ENCODE results near the gene PCID2.

DNA sequence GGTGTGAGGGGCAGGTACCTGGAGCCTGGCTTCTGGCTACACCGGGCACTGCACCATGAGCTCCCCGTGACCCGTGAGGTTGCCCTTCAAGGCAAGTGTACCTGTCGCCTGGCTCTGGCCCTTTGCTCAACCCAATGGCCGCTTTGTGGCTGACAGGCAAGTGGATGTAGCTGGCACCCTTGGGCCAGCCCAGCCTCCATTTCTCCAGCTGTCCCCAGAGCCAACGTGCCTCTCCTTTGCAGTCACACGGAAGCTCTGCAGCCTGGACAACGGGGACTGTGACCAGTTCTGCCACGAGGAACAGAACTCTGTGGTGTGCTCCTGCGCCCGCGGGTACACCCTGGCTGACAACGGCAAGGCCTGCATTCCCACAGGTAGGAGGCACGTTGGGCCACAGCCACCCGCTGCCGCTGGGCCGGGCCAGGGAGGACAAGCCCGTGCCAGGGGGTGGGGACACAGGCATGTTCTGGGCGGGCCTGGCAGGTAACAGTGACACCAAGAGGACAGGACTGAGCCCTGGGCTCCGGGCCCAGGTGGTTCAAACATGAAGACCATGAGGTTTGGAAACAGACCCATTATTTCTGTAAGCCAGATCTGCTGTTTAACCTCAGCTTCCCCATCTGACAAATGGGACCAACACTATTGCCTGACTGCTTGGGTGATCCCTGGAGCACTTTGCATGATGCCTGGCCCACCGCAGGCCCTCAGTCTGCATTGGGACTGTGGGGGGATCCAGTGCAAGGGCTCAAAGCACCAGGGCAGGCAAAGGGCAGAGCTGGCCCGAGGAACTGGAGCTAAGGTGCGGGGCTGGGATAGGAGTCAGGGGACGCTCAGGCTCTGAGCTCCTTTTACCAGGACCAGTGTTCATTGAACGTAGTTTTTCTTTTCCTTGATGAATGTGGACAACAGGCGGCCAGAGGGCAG is 67.5 kb downstream of the PCID2 start:
- TF ChIP-seq, protein P1, sequence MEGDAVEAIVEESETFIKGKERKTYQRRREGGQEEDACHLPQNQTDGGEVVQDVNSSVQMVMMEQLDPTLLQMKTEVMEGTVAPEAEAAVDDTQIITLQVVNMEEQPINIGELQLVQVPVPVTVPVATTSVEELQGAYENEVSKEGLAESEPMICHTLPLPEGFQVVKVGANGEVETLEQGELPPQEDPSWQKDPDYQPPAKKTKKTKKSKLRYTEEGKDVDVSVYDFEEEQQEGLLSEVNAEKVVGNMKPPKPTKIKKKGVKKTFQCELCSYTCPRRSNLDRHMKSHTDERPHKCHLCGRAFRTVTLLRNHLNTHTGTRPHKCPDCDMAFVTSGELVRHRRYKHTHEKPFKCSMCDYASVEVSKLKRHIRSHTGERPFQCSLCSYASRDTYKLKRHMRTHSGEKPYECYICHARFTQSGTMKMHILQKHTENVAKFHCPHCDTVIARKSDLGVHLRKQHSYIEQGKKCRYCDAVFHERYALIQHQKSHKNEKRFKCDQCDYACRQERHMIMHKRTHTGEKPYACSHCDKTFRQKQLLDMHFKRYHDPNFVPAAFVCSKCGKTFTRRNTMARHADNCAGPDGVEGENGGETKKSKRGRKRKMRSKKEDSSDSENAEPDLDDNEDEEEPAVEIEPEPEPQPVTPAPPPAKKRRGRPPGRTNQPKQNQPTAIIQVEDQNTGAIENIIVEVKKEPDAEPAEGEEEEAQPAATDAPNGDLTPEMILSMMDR (IDR thresholded peaks at IDR 0.05): no peak
- no peak for TF ChIP-seq EZH2 (IDR thresholded peaks at IDR 0.05; ENCODE audit: borderline replicate concordance, insufficient read depth, low read depth, low read length, poor library complexity, severe bottlenecking)
